Measurements from ENCODE around the gene ADSS1. TPM values are rescaled to one million over a fixed set of nuclear protein-coding genes. Genes with fewer than 3 reads are reported as not detected.

ADSS1 gene
- total and polyA plus RNA-seq, 4 donors, result 5.3 to 9.3 (median 7.1) TPM

GRCh38 chr14:104724981-104725771, 1.1 kb downstream of the ADSS1 start:
- H3K36me3 ChIP-seq (ENCODE audit: control insufficient read depth in 4 of 4, insufficient read depth in 4 of 4, low read length in 4 of 4), result peaks cover 0 to 4% (median 1%) of the 10 kb centered on the region in 4 donors
- no peak overlapping the region for H3K4me3 ChIP-seq
- H3K9me3 ChIP-seq (ENCODE audit: control insufficient read depth in 4 of 4, insufficient read depth in 3 of 4, low read length in 3 of 4), result no peaks in the 10 kb centered on the region
- H3K9ac ChIP-seq (ENCODE audit: insufficient read depth in 1 of 2, low read length in 2 of 2), result no peak overlapping the region
- peaks cover 0 to 15% (median 10%) of the 10 kb centered on the region in 5 donors for H3K4me1 ChIP-seq (ENCODE audit: control insufficient read depth in 5 of 5, insufficient read depth in 5 of 5, low read length in 5 of 5)
- DNase-seq, result peak; percentile 71 to 81 (median 76)
- H3K27me3 ChIP-seq (ENCODE audit: control insufficient read depth in 3 of 3, insufficient read depth in 3 of 3, low read length in 2 of 3), result no peaks in the 10 kb centered on the region
- peak overlapping the region in 1 of 2 donors; percentile 97 for H3K27ac ChIP-seq (ENCODE audit: low read depth in 1 of 2, low read length in 1 of 2)
- no peak for ATAC-seq (ENCODE audit: insufficient read depth, low FRiP score)
- WGBS, 2 donors, result 42 to 61% methylated on average over 24 of the region's 24 CpGs
- TF ChIP-seq, protein P1, sequence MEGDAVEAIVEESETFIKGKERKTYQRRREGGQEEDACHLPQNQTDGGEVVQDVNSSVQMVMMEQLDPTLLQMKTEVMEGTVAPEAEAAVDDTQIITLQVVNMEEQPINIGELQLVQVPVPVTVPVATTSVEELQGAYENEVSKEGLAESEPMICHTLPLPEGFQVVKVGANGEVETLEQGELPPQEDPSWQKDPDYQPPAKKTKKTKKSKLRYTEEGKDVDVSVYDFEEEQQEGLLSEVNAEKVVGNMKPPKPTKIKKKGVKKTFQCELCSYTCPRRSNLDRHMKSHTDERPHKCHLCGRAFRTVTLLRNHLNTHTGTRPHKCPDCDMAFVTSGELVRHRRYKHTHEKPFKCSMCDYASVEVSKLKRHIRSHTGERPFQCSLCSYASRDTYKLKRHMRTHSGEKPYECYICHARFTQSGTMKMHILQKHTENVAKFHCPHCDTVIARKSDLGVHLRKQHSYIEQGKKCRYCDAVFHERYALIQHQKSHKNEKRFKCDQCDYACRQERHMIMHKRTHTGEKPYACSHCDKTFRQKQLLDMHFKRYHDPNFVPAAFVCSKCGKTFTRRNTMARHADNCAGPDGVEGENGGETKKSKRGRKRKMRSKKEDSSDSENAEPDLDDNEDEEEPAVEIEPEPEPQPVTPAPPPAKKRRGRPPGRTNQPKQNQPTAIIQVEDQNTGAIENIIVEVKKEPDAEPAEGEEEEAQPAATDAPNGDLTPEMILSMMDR (IDR thresholded peaks at IDR 0.05; ENCODE audit: control extremely low read depth, extremely low read depth), result no peak

- Histone ChIP-seq H3K36me3 (ENCODE audit: control insufficient read depth in 4 of 4, insufficient read depth in 4 of 4, low read length in 4 of 4) (peaks cover 0 to 4% (median 1%) of the 10 kb centered on the region in 4 donors), H3K27ac (ENCODE audit: low read depth in 1 of 2, low read length in 1 of 2) (peak overlapping the region in 1 of 2 donors; percentile 97), H3K27me3 (ENCODE audit: control insufficient read depth in 3 of 3, insufficient read depth in 3 of 3, low read length in 2 of 3) (no peaks in the 10 kb centered on the region), H3K4me3 (no peak overlapping the region), H3K4me1 (ENCODE audit: control insufficient read depth in 5 of 5, insufficient read depth in 5 of 5, low read length in 5 of 5) (peaks cover 0 to 15% (median 10%) of the 10 kb centered on the region in 5 donors), H3K9me3 (ENCODE audit: control insufficient read depth in 4 of 4, insufficient read depth in 3 of 4, low read length in 3 of 4) (no peaks in the 10 kb centered on the region), H3K9ac (ENCODE audit: insufficient read depth in 1 of 2, low read length in 2 of 2) (no peak overlapping the region)
- TF ChIP-seq, protein P1 (IDR thresholded peaks at IDR 0.05; ENCODE audit: control extremely low read depth, extremely low read depth), result no peak
- no peak for DNase-seq
- 86 to 89% methylated on average over 25 of the region's 25 CpGs for WGBS, 2 donors
- no peak for ATAC-seq (ENCODE audit: insufficient read depth, low FRiP score)
These were observed 1.9 kb downstream of the ADSS1 start for GRCh38 chr14:104725772-104726548.

GRCh38 chr14:104726600-104727451, 2.8 kb downstream of the ADSS1 start:
- Histone ChIP-seq H3K4me1 (ENCODE audit: control insufficient read depth in 5 of 5, insufficient read depth in 5 of 5, low read length in 5 of 5) (peaks cover 0 to 15% (median 10%) of the 10 kb centered on the region in 5 donors), H3K36me3 (ENCODE audit: control insufficient read depth in 4 of 4, insufficient read depth in 4 of 4, low read length in 4 of 4) (peaks cover 0 to 2% (median 0%) of the 10 kb centered on the region in 4 donors), H3K9ac (ENCODE audit: insufficient read depth in 1 of 2, low read length in 2 of 2) (no peak overlapping the region), H3K27me3 (ENCODE audit: control insufficient read depth in 3 of 3, insufficient read depth in 3 of 3, low read length in 2 of 3) (no peaks in the 10 kb centered on the region), H3K27ac (ENCODE audit: low read depth in 1 of 2, low read length in 1 of 2) (peak overlapping the region in 1 of 2 donors; percentile 34), H3K9me3 (ENCODE audit: control insufficient read depth in 4 of 4, insufficient read depth in 3 of 4, low read length in 3 of 4) (no peaks in the 10 kb centered on the region), H3K4me3 (no peak overlapping the region)
- DNase-seq (no peak), ATAC-seq (ENCODE audit: insufficient read depth, low FRiP score) (no peak)
- WGBS, 2 donors, result 75 to 78% methylated on average over 21 of the region's 21 CpGs
- TF ChIP-seq, protein P1 (IDR thresholded peaks at IDR 0.05; ENCODE audit: control extremely low read depth, extremely low read depth), result no peak

Measured in lung (tissue), 12 donors.